Measurements from ENCODE around the gene SPINK14.

Gene SPINK14

GRCh38 chr5:148201151-148201550 is 32.8 kb downstream of the SPINK14 start:
- peak in 2 of 4 experiments; percentile 28 to 35 for DNase-seq

GRCh38 chr5:148202531-148203203 is 34.3 kb downstream of the SPINK14 start, which contains the start of gene SPINK6:
SPINK6 (plus strand) TSS chr5:148203042; CDS start chr5:148203097, 55 bp downstream.
- DNase-seq = no peak

- peak; percentile 37 to 83 (median 66) for DNase-seq
Observed at GRCh38 chr5:148205044-148205806, 36.9 kb downstream of the SPINK14 start.

- DNase-seq = no peak
Observed at GRCh38 chr5:148205865-148206264, 37.5 kb downstream of the SPINK14 start.

- no peak for DNase-seq
Observed at GRCh38 chr5:148206620-148207019, 38.3 kb downstream of the SPINK14 start.

GRCh38 chr5:148208226-148208625 is 39.9 kb downstream of the SPINK14 start:
- peak; percentile 3 to 49 (median 26) for DNase-seq

- DNase-seq = peak; percentile 6 to 63 (median 34)
Observed at GRCh38 chr5:148209151-148209770, 40.9 kb downstream of the SPINK14 start.

- DNase-seq = peak; percentile 33 to 72 (median 54)
Observed at GRCh38 chr5:148214665-148215185, 46.4 kb downstream of the SPINK14 start.

- DNase-seq = no peak
Observed at GRCh38 chr5:148221508-148221907, 53.2 kb downstream of the SPINK14 start.

GRCh38 chr5:148224117-148224742 is 55.9 kb downstream of the SPINK14 start:
- no peak for DNase-seq
